GM12878 (cell line): ENCODE results near the gene PLK5. TPM values are rescaled to one million over a fixed set of nuclear protein-coding genes. Genes with fewer than 3 reads are reported as not detected.

Source experiments
- ATAC-seq: fragments of 200-7000 bp; cut with Tn5 transposase; 3 replicates; pipeline ENCODE4 v1.9.1; 2020; ENCODE audit warnings: mild to moderate bottlenecking, moderate library complexity
- BruUV-seq: library from RNA; stranded (reverse); fragments of 400-500 nt; replicated peaks from 2 replicates; lab custom pipeline; 2021; lab: Mats Ljungman, UMichigan
- CTCF ChIA-PET: fragments of 300-600 bp; sonication (Branson Sonifier 250); formaldehyde crosslinking; extraction: SDS; loops from one replicate; lab custom pipeline; 2021; ENCODE audit warnings: inconsistent platforms; lab: Yijun Ruan, JAX
- POLR2A ChIA-PET: fragments of 350-600 bp; formaldehyde crosslinking; extraction: SDS; loops from one replicate; lab custom pipeline; 2021; ENCODE audit warnings: inconsistent platforms; lab: Charles Lee
- RAD21 ChIA-PET: fragments of 300-600 bp; sonication (Branson Sonifier 250); formaldehyde crosslinking; loops from one replicate; lab custom pipeline; 2023; ENCODE audit warnings: antibody characterized with exemption; ENCODE audit not compliant: unreplicated experiment; lab: Charles Lee
- SMC1A ChIA-PET: fragments of 300-600 bp; sonication (Branson Sonifier 250); formaldehyde crosslinking; loops from one replicate; lab custom pipeline; 2023; ENCODE audit not compliant: unreplicated experiment, uncharacterized antibody; lab: Charles Lee
- DNase-seq: peaks from one replicate; pipeline ENCODE4 v3.0.0-alpha.2; 2011; ENCODE audit warnings: low read depth, low spot score
- FAIRE-seq: peaks from 3 replicates; lab custom pipeline; 2011; peaks lifted over from hg19 to GRCh38; lab: Jason Lieb, UNC
- H2AFZ ChIP-seq: 2 replicates; pipeline ENCODE4 v1.6.0; 2011; ENCODE audit warnings: low read depth, low read length, control low read depth; ENCODE audit not compliant: control insufficient read depth
- H3K27ac ChIP-seq: 2 replicates; pipeline ENCODE4 v1.5.1; 2011; ENCODE audit warnings: control low read depth; ENCODE audit not compliant: control insufficient read depth, insufficient read depth
- H3K27me3 ChIP-seq, 2 experiments: replicated peaks in 1 of 2; 2 replicates each; pipeline versions ENCODE4 v1.6.0 to v1.6.1; 2011; ENCODE audit warnings: low read length in 1 of 2; ENCODE audit not compliant: control insufficient read depth in 2 of 2, insufficient read depth in 2 of 2
- H3K36me3 ChIP-seq, 2 experiments: 2 replicates each; pipeline ENCODE4 v1.5.1; 2011; ENCODE audit warnings: low read length in 1 of 2; ENCODE audit not compliant: control insufficient read depth in 2 of 2, insufficient read depth in 2 of 2
- H3K4me1 ChIP-seq: 2 replicates; pipeline ENCODE4 v1.6.1; 2011; ENCODE audit warnings: mild to moderate bottlenecking, low read length, moderate library complexity, mixed read lengths; ENCODE audit not compliant: control insufficient read depth, insufficient read depth
- H3K4me2 ChIP-seq: 2 replicates; pipeline ENCODE4 v1.6.0; 2011; ENCODE audit warnings: control low read depth; ENCODE audit not compliant: control insufficient read depth, insufficient read depth
- H3K4me3 ChIP-seq: fragments of 200-600 bp; sonication (generic); 2 replicates; pipeline ENCODE4 v1.5.1; 2016
- H3K79me2 ChIP-seq: 2 replicates; pipeline ENCODE4 v1.6.0; 2011; ENCODE audit warnings: low read length; ENCODE audit not compliant: control insufficient read depth, insufficient read depth
- H3K9ac ChIP-seq: 2 replicates; pipeline ENCODE4 v1.8.0; 2011; ENCODE audit warnings: low read length, control low read depth, mixed read lengths; ENCODE audit not compliant: control insufficient read depth, insufficient read depth
- H3K9me3 ChIP-seq: replicated peaks from 3 replicates; pipeline ENCODE4 v1.5.1; 2011; ENCODE audit warnings: mild to moderate bottlenecking, low read length; ENCODE audit not compliant: control insufficient read depth, insufficient read depth
- H4K20me1 ChIP-seq: 2 replicates; pipeline ENCODE4 v1.6.0; 2011; ENCODE audit not compliant: control insufficient read depth, insufficient read depth
- BHLHE40 ChIP-seq, 2 experiments: fragments of 450-650 bp in 1 of 2; IDR thresholded peaks; 2 replicates each; pipeline ENCODE4 v1.6.1; 2011 to 2017; ENCODE audit warnings: low read depth in 2 of 2, borderline replicate concordance in 1 of 2, improper control_type of control experiment in 1 of 2, low read length in 1 of 2, mild to moderate bottlenecking in 1 of 2
- CBX5 ChIP-seq: sonication (generic); IDR thresholded peaks from 2 replicates; pipeline ENCODE4 v1.6.1; 2016; ENCODE audit warnings: low read depth, moderate library complexity, mild to moderate bottlenecking, inconsistent platforms
- CEBPB ChIP-seq, 2 experiments: fragments of 150-350 bp in 1 of 2; IDR thresholded peaks; 2 replicates each; pipeline ENCODE4 v1.6.1; 2012 to 2014; ENCODE audit warnings: low read depth in 2 of 2, low read length in 2 of 2, borderline replicate concordance in 1 of 2, inconsistent platforms in 1 of 2
- CHD1 ChIP-seq: IDR thresholded peaks from 2 replicates; pipeline ENCODE4 v1.6.1; 2012; ENCODE audit warnings: low read depth, low read length, improper control_type of control experiment
- DPF2 ChIP-seq: fragments of 450-650 bp; IDR thresholded peaks from 2 replicates; pipeline ENCODE4 v1.6.1; 2017; ENCODE audit warnings: mild to moderate bottlenecking
- EZH2 ChIP-seq: IDR thresholded peaks from 2 replicates; pipeline ENCODE4 v1.6.1; 2012; ENCODE audit warnings: low read depth, mild to moderate bottlenecking, control low read depth, inconsistent platforms, low read length, borderline replicate concordance; ENCODE audit not compliant: control insufficient read depth
- LARP7 ChIP-seq: fragments of 450-650 bp; IDR thresholded peaks from 2 replicates; pipeline ENCODE4 v1.6.1; 2017; ENCODE audit warnings: mild to moderate bottlenecking
- MTA3 ChIP-seq: IDR thresholded peaks from 2 replicates; pipeline ENCODE4 v1.6.1; 2012; ENCODE audit warnings: low read length, inconsistent platforms, borderline replicate concordance
- MYB ChIP-seq: fragments of 150-350 bp; IDR thresholded peaks from 2 replicates; pipeline ENCODE4 v1.6.1; 2014; ENCODE audit warnings: mild to moderate bottlenecking, low read depth, low read length, borderline replicate concordance
- NFXL1 ChIP-seq: fragments of 450-650 bp; IDR thresholded peaks from 2 replicates; pipeline ENCODE4 v1.6.1; 2017; ENCODE audit warnings: antibody characterized with exemption, mild to moderate bottlenecking, borderline replicate concordance
- NR2F1 ChIP-seq: fragments of 450-650 bp; conservative IDR thresholded peaks from 2 replicates; pipeline ENCODE4 v1.6.1; 2017; ENCODE audit warnings: mild to moderate bottlenecking
- NRF1 ChIP-seq: conservative IDR thresholded peaks from 2 replicates; pipeline ENCODE4 v1.6.1; 2011; ENCODE audit warnings: mild to moderate bottlenecking, low read depth, low read length, improper control_type of control experiment
- RB1 ChIP-seq: fragments of 450-650 bp; formaldehyde crosslinking; IDR thresholded peaks from 2 replicates; pipeline ENCODE4 v1.6.1; 2017; ENCODE audit warnings: mild to moderate bottlenecking, borderline replicate concordance
- WRNIP1 ChIP-seq: IDR thresholded peaks from 2 replicates; pipeline ENCODE4 v1.6.1; 2011; ENCODE audit warnings: low read depth, low read length, improper control_type of control experiment, borderline replicate concordance
- ZNF622 ChIP-seq: fragments of 450-650 bp; IDR thresholded peaks from 2 replicates; pipeline ENCODE4 v1.6.1; 2017; ENCODE audit warnings: mild to moderate bottlenecking, inconsistent platforms
- WGBS: methylation state at CpG from one replicate; pipeline ENCODE4 v1.1.6; 2016; ENCODE audit warnings: low lambda C conversion rate; ENCODE audit not compliant: insufficient replicate concordance, insufficient coverage; ENCODE audit errors: missing lambda C conversion rate; 5-methylcytosine and 5-hydroxymethylcytosine counted together
- in situ Hi-C: fragments of 300-500 bp; cut with MboI; formaldehyde crosslinking; loops from 9 replicates; pipeline ENCODE4 v1.14.3; 2018; ENCODE audit warnings: mixed read lengths
- intact Hi-C: fragments of 100-400 bp; cut with micrococcal nuclease; formaldehyde crosslinking; loops from one replicate; pipeline ENCODE4 v1.14.2; 2022; ENCODE audit not compliant: unreplicated experiment
- polyA plus RNA-seq, 11 experiments: library from polyadenylated mRNA; depleted of rRNA in 4 of 11; unstranded in 6 of 11; stranded (reverse) in 5 of 11; fragments of >200 nt; fragmentation: Nextera tagmentation in 4 of 11; fragmentation: Illumina TruSeq in 1 of 11; extraction: Ambion mirVana in 4 of 11; extraction: Trizol in 1 of 11; gene quantifications; 1 replicate in 1 of 11; 2 replicates in 10 of 11; pipeline versions ENCODE4 v1.2.1 to v1.2.3, GENCODE V29; 2011 to 2016; ENCODE audit warnings: inconsistent platforms in 2 of 11, missing spikeins in 2 of 11, low read depth in 1 of 11
- total RNA-seq, 4 experiments: library from RNA; depleted of rRNA in 3 of 4; stranded (reverse); fragments of >200 nt in 3 of 4; fragmentation: Illumina TruSeq in 1 of 4; extraction: Trizol in 1 of 4; gene quantifications; 2 replicates each; pipeline versions ENCODE4 v1.2.1 to v1.2.3, GENCODE V29; 2013 to 2021
- TF ChIP-seq, protein P1 (sequence below): IDR thresholded peaks from 2 replicates; pipeline ENCODE4 v1.6.1; 2012; ENCODE audit warnings: mild to moderate bottlenecking, low read depth, low read length
- TF ChIP-seq, protein P2 (sequence below): IDR thresholded peaks from 2 replicates; pipeline ENCODE4 v1.6.1; 2011; ENCODE audit warnings: borderline replicate concordance, low read depth, mild to moderate bottlenecking, moderate library complexity, mixed read lengths, low read length; ENCODE audit not compliant: insufficient read depth; ENCODE audit errors: extremely low read length
- TF ChIP-seq, protein P3 (sequence below): fragments of 450-650 bp; IDR thresholded peaks from 2 replicates; pipeline ENCODE4 v1.6.1; 2017; ENCODE audit warnings: low read depth, mild to moderate bottlenecking, moderate library complexity

Gene PLK5
- total and polyA plus RNA-seq, 10 of the 15 experiments (the other 5 are each of a cell fraction or from before 2014, with no cell fraction given): 0.13 TPM; not detected in 9

GRCh38 chr19:1491114-1491848 lies 32.6 kb upstream of the PLK5 start, which contains the start of gene REEP6 (continued):
- peak in 1 of 2 experiments; percentile 70; a peak in 2 of 4 replicates for TF ChIP-seq BHLHE40 (IDR thresholded peaks at IDR 0.05; ENCODE audit: borderline replicate concordance in 1 of 2, low read depth in 2 of 2, low read length in 1 of 2)
- no peak for TF ChIP-seq CBX5
- TF ChIP-seq EZH2: no peak
- TF ChIP-seq MYB: no peak
- TF ChIP-seq DPF2: peak; percentile 51; the same call in 1 of the 2 replicates
- TF ChIP-seq RB1: no peak; the same call in 1 of the 2 replicates
- 0 out of 2 replicates have a peak, but pooled peaks have one; percentile 26 for TF ChIP-seq NR2F1
- peak; percentile 96 for TF ChIP-seq LARP7
- no peak for TF ChIP-seq WRNIP1
- TF ChIP-seq NRF1: no peak
- no peak for TF ChIP-seq CEBPB (IDR thresholded peaks at IDR 0.05; ENCODE audit: borderline replicate concordance in 1 of 2, low read depth in 2 of 2, low read length in 2 of 2)

DNA sequence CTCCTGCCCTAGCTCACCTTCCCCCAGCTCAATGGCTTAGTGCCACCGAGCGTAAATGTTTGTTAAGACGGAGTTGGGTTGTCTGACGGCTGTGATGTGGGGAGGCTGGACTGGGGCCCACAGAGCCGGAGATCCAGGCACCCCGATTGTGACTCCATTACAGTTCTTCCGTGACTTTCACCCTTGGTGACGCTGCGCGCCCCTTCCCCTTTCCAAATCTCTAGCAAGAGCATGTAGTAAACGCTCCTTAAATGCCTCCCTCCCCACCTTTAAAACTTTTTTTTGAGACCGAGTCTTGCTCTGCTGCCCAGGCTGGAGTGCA lies 32.1 kb upstream of the PLK5 start:
- Histone ChIP-seq H3K4me3 (no peak overlapping the region), H3K4me2 (no peak overlapping the region), H3K9me3 (no peaks in the 10 kb centered on the region), H3K79me2 (no peaks in the 10 kb centered on the region), H3K9ac (no peak overlapping the region), H3K27ac (no peak overlapping the region), H3K36me3 (no peaks in the 10 kb centered on the region), H3K27me3 (no peaks in the 10 kb centered on the region; a peak in 1 of 4 replicates), H2AFZ (no peak overlapping the region), H4K20me1 (no peaks in the 10 kb centered on the region), H3K4me1 (no peaks in the 10 kb centered on the region; the same call in 1 of the 2 replicates)
- DNase-seq (no peak), ATAC-seq (no peak), FAIRE-seq (no peak)
- in situ Hi-C loops (no loop called here), intact Hi-C loops (no loop called here)
- 64% methylated on average over 12 of the region's 12 CpGs for WGBS
- ChIA-PET RAD21 (no interaction called here), CTCF (no interaction called here), SMC1A (no interaction called here), POLR2A (no interaction called here)
- BruUV-seq: no TSS peak
- TF ChIP-seq MTA3: no peak
- no peak for TF ChIP-seq CHD1
- TF ChIP-seq, protein P1, sequence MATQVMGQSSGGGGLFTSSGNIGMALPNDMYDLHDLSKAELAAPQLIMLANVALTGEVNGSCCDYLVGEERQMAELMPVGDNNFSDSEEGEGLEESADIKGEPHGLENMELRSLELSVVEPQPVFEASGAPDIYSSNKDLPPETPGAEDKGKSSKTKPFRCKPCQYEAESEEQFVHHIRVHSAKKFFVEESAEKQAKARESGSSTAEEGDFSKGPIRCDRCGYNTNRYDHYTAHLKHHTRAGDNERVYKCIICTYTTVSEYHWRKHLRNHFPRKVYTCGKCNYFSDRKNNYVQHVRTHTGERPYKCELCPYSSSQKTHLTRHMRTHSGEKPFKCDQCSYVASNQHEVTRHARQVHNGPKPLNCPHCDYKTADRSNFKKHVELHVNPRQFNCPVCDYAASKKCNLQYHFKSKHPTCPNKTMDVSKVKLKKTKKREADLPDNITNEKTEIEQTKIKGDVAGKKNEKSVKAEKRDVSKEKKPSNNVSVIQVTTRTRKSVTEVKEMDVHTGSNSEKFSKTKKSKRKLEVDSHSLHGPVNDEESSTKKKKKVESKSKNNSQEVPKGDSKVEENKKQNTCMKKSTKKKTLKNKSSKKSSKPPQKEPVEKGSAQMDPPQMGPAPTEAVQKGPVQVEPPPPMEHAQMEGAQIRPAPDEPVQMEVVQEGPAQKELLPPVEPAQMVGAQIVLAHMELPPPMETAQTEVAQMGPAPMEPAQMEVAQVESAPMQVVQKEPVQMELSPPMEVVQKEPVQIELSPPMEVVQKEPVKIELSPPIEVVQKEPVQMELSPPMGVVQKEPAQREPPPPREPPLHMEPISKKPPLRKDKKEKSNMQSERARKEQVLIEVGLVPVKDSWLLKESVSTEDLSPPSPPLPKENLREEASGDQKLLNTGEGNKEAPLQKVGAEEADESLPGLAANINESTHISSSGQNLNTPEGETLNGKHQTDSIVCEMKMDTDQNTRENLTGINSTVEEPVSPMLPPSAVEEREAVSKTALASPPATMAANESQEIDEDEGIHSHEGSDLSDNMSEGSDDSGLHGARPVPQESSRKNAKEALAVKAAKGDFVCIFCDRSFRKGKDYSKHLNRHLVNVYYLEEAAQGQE: no peak
- no peak for TF ChIP-seq ZNF622
- TF ChIP-seq, protein P2, sequence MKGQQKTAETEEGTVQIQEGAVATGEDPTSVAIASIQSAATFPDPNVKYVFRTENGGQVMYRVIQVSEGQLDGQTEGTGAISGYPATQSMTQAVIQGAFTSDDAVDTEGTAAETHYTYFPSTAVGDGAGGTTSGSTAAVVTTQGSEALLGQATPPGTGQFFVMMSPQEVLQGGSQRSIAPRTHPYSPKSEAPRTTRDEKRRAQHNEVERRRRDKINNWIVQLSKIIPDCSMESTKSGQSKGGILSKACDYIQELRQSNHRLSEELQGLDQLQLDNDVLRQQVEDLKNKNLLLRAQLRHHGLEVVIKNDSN: no peak
- TF ChIP-seq, protein P3, sequence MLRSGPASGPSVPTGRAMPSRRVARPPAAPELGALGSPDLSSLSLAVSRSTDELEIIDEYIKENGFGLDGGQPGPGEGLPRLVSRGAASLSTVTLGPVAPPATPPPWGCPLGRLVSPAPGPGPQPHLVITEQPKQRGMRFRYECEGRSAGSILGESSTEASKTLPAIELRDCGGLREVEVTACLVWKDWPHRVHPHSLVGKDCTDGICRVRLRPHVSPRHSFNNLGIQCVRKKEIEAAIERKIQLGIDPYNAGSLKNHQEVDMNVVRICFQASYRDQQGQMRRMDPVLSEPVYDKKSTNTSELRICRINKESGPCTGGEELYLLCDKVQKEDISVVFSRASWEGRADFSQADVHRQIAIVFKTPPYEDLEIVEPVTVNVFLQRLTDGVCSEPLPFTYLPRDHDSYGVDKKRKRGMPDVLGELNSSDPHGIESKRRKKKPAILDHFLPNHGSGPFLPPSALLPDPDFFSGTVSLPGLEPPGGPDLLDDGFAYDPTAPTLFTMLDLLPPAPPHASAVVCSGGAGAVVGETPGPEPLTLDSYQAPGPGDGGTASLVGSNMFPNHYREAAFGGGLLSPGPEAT: no peak
- TF ChIP-seq NFXL1: no peak
